HEK293 (cell line): ENCODE results near the gene FRYL.

Experiments used
- ZBTB20 ChIP-seq: fragments of 450-650 bp; formaldehyde crosslinking; IDR thresholded peaks from 2 replicates; pipeline ENCODE4 v1.5.1; 2016; ENCODE audit warnings: missing biosample characterization, missing genetic modification characterization
- ZNF174 ChIP-seq: fragments of 450-650 bp; formaldehyde crosslinking; IDR thresholded peaks from 2 replicates; pipeline ENCODE4 v1.5.0; 2017; ENCODE audit warnings: missing biosample characterization, mild to moderate bottlenecking, missing genetic modification characterization
- ZNF274 ChIP-seq, 2 experiments: fragments of 200-500 bp in 1 of 2; fragments of 450-650 bp in 1 of 2; sonication (Bioruptor generic) in 1 of 2; formaldehyde crosslinking in 1 of 2; IDR thresholded peaks; 2 replicates each; pipeline versions ENCODE4 v1.5.1 to v1.6.1; 2014 to 2016; ENCODE audit warnings: borderline replicate concordance in 1 of 2, inconsistent platforms in 1 of 2, low read length in 1 of 2, missing biosample characterization in 1 of 2, missing genetic modification characterization in 1 of 2
- TF ChIP-seq, protein P1 (sequence below): fragments of 450-650 bp; formaldehyde crosslinking; IDR thresholded peaks from 2 replicates; pipeline ENCODE4 v1.5.1; 2016; ENCODE audit warnings: missing biosample characterization, missing genetic modification characterization
- TF ChIP-seq, protein P2 (sequence below): fragments of 450-650 bp; formaldehyde crosslinking; IDR thresholded peaks from 2 replicates; pipeline ENCODE4 v1.5.1; 2016; ENCODE audit warnings: missing biosample characterization, missing genetic modification characterization

DNA sequence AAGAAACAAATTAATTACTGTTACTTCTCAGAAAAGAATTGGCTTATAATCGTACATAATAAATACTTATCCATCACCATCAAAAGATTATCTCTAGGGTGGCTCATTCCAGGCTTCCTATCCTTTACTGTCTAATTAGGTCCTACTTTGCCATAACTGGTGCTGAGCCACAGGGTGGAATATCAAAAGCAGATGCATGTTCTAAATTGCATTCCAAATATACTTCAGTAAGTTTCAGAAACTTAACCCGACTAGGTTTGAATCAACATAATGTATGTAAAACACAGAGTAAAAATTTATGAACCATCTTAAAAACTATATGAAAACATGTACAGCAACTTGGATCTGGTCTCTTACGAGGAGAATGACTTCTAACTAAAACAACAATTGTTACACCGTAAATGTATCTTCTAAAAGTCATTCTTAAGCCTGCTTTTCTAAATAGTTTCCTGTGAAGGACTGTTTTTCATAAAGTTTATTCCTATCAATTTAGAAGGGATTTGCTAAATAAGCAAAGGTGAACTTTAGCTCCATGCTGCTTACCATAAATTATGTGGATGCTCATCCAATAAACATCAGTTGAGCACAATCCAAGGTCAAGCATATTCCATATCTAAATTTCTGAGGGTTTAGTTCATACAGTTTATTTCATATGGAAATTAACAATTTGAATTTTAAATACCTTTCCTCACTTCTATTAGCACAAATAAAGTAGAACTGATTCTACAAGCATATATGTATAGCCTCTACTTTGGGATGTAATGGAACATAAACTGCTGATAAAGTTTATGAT lies 276.6 kb downstream of the FRYL start:
- TF ChIP-seq, protein P1, sequence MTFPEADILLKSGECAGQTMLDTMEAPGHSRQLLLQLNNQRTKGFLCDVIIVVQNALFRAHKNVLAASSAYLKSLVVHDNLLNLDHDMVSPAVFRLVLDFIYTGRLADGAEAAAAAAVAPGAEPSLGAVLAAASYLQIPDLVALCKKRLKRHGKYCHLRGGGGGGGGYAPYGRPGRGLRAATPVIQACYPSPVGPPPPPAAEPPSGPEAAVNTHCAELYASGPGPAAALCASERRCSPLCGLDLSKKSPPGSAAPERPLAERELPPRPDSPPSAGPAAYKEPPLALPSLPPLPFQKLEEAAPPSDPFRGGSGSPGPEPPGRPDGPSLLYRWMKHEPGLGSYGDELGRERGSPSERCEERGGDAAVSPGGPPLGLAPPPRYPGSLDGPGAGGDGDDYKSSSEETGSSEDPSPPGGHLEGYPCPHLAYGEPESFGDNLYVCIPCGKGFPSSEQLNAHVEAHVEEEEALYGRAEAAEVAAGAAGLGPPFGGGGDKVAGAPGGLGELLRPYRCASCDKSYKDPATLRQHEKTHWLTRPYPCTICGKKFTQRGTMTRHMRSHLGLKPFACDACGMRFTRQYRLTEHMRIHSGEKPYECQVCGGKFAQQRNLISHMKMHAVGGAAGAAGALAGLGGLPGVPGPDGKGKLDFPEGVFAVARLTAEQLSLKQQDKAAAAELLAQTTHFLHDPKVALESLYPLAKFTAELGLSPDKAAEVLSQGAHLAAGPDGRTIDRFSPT (tag by site-specific recombination): no peak
- TF ChIP-seq, protein P2, sequence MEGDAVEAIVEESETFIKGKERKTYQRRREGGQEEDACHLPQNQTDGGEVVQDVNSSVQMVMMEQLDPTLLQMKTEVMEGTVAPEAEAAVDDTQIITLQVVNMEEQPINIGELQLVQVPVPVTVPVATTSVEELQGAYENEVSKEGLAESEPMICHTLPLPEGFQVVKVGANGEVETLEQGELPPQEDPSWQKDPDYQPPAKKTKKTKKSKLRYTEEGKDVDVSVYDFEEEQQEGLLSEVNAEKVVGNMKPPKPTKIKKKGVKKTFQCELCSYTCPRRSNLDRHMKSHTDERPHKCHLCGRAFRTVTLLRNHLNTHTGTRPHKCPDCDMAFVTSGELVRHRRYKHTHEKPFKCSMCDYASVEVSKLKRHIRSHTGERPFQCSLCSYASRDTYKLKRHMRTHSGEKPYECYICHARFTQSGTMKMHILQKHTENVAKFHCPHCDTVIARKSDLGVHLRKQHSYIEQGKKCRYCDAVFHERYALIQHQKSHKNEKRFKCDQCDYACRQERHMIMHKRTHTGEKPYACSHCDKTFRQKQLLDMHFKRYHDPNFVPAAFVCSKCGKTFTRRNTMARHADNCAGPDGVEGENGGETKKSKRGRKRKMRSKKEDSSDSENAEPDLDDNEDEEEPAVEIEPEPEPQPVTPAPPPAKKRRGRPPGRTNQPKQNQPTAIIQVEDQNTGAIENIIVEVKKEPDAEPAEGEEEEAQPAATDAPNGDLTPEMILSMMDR (tag by site-specific recombination): no peak
- TF ChIP-seq ZNF274 (IDR thresholded peaks at IDR 0.05; ENCODE audit: low read length) (no peak), ZNF274 (tag by site-specific recombination; IDR thresholded peaks at IDR 0.05; ENCODE audit: borderline replicate concordance) (no peak), ZBTB20 (tag by site-specific recombination) (no peak), ZNF174 (tag by site-specific recombination) (no peak)
